Fibroblast of skin of left quadriceps (primary cell): ENCODE data around the gene CDR2.
"Not testable (repeated sequence)": the region's sequence is repeated elsewhere in the genome, so short reads cannot be mapped to it uniquely, and the experiment has no call there.

ENCODE experiments used
- DNase-seq, 2 experiments: peaks; one replicate each; pipeline ENCODE4 v3.0.0-alpha.2; 2013; ENCODE audit warnings: low read depth in 2 of 2

The CDR2 gene

DNA sequence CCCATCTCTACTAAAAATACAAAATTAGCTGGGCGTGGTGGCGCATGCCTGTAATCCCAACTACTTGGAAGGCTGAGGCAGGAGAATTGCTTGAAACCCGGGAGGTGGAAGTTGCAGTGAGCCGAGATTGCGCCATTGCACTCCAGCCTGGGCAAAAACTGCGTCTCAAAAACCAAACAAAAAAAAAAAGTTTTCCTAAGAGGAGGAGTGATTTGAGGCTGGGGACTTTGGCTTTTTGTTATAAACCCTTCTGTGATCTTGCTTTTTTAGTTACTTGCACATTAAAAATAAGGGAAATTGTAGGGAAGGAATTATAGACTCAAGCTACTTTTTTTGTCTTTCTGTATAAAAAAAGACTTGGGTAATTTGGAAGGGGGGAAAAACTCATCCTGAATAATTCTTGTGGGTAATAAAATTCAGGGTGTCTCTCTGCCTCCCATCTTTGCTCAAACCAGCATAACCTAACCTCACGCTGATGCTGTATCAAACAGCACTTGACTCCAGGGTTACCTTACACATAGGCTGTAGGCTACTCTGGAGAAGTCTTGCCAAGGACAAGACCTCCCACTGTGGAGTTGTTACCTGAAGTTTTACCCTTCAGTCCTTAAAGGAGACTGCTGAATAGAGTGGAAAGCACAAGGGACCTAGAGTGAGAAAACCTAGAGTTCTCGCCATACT, 1.7 kb upstream of the CDR2 start:
- no peak for DNase-seq

- no peak for DNase-seq
These were observed 921 bp upstream of the CDR2 start for GRCh38 chr16:22375117-22375962.

- no peak for DNase-seq
These were observed 633 bp downstream of the CDR2 start for GRCh38 chr16:22373662-22374310.

DNA sequence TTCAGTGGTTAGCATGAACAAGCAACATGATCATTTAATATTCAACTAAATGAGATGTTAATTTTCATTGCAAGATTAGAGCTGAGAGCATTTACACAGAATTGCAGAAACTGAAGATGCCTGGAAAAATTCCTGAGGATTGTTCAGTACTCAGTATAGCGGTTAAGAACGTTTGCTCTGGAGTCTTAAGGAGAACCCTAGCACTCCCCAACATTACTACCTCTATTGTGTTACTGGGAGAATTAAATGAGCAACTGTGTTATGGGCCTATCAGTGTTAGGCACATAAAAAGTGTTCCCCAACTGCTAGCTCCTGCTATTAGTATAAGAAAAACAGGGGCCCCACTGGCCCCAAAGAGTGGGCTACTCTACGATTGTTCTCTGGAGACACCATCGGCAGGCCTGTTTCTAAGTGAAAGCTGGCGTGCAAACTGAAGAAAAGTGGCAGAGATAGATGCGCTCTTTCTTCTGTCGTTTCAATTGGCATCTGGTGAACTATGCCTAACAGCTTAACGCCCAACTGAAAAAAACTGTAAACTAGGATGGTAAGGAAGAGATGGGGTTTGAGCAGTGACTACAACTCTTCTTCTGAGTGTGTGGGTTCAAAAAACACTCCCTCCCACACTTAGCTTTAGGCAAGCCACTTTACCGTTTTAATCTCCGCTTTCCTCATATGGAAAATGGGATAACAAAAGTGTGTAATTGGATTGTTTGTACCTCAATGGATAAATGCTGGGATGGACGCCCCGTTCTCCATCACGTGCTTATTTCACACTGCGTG, 1.3 kb downstream of the CDR2 start:
- no peak for DNase-seq

GRCh38 chr16:22370038-22370820, 4.2 kb downstream of the CDR2 start:
- peak; percentile 53 to 58 for DNase-seq

DNA sequence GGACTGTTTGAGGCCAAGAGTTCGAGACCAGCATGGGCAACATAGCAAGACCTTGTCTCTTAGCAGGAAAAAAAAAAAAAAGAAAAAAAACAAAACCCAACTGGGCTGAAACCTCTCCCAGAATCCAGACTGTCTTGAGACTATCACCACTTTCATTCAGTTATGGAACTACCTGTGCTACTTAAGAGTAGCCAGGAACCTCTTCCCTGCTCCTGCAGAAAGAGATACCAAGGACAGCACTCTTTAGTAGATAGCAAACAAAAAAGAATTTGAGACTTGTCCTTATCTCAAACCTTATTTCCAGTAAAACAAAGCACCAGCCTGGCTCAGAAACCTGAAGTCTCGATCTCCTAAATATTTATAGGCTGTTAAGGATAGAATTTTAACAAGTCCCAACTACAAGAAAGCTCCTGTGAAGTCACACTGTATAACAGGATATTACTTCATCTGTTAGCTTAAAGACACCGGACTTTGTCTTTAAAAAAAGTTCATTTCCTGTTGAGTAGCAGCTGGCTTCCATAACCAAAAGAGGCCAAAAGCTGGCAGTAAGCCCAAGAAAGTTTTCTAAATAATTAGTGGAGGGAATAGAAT, 5.1 kb downstream of the CDR2 start:
- DNase-seq = no peak

GRCh38 chr16:22368200-22368826, 6.1 kb downstream of the CDR2 start:
- DNase-seq = not testable (repeated sequence)

DNA sequence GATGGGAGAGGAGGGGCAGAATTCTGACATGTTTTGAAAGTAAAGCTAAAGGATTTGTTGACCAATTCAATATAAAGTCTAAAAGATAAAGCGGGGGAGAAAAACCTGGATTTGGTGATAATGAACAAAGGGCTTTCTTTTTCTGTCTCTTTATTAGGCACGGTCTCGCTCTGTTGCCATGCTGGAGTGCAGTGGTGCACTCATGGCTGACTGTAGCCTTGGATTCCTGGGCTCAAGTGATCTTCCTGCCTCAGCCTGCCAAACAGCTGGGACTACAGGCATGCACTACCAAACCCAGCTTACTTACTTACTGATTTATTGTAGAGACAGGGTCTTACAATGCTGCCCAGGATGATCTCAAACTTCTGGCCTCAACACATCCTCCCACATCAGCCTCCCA, 7.5 kb downstream of the CDR2 start:
- no peak for DNase-seq

DNA sequence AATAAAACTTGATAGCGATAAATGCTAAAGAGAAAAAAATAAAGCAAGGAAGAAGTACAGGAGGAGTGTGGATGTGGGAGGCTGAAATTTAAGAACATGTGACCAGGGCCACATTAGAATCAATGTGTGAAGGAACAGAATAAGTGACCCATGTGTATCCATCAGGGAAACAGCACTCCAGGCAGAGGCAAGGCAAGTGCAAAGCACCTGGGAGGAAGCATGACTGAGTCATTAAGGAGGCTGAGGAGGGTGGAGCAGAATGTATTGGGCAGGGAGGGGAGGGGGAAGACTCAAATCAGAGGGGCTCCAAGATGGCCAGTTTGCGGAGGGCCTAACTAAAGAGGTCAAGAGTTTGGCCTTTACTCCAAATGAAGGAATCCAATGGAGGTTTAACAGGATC, 8.0 kb downstream of the CDR2 start:
- DNase-seq = no peak

DNA sequence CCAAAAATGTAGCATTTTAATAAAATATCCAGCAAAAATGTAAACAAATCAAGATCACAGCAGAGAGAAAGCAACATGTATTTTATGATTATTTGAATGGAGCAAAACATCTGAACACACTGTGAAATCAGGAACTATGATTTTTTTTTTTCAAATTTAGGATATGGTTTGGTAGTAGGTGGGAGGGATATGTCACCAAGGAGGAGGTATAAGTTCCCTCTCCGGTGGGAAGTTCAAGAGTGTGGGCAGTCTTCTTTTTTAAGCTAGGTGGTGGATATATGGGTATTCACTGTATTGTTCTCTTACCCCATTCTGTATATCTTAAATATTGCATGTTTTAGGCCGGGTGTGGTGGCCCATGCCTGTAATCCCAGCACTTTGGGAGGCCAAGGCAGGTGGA, 10.2 kb downstream of the CDR2 start:
- no peak for DNase-seq

GRCh38 chr16:22360963-22361659, 13.3 kb downstream of the CDR2 start:
- no peak for DNase-seq

DNA sequence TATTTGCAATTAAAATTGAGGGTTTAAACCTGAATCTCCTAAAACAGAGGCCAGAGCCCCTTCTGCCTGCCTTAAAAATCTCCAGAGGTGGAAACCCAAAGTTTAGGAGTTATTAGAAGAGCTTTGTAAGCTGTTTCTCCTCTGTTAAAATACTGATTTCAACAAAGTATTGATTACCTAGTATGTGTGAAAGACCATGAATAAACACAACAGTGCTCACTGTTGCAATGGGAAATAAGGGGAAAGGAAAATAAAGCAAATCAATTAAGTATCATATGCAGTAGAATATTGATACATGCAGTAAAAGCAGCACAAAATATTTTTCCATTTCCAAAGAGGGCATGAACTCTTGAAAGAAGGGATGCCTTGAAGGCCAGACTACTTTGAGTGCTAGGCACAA, 14.7 kb downstream of the CDR2 start:
- DNase-seq = no peak

DNA sequence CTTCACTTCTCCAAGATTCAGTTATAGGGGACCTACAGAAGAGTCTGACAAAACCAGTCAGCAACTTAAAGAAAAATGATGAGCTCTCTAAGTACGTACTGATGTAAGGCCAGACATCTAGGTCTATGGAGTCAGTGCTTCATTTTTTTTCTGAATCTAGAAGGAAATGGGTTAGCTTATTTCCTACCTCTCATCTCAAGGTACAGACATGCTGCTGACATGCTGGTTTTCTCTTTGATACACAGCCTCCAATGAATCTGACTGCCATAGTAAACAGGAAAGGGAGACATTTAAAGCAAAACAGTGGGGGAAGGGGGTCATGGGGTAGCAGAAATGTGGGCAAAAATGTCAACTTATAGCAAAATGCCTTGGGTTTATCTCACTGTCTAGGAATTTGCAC, 16.4 kb downstream of the CDR2 start:
- no peak for DNase-seq

GRCh38 chr16:22357635-22357971, 16.8 kb downstream of the CDR2 start:
- DNase-seq = no peak

- no peak for DNase-seq
These were observed 17.3 kb downstream of the CDR2 start for GRCh38 chr16:22356930-22357634.

- DNase-seq = no peak
These were observed 18.9 kb downstream of the CDR2 start for GRCh38 chr16:22355487-22355908.

GRCh38 chr16:22353933-22354541, 20.4 kb downstream of the CDR2 start:
- DNase-seq = no peak

GRCh38 chr16:22353191-22353919, 21.1 kb downstream of the CDR2 start:
- peak; percentile 63 to 68 for DNase-seq
